ENCODE results near the gene PRR15L. TPM values are rescaled to one million over a fixed set of nuclear protein-coding genes. Genes with fewer than 3 reads are reported as not detected.

Gene PRR15L
- total RNA-seq, 1 donor from 2014 or later = 0.14 TPM

DNA sequence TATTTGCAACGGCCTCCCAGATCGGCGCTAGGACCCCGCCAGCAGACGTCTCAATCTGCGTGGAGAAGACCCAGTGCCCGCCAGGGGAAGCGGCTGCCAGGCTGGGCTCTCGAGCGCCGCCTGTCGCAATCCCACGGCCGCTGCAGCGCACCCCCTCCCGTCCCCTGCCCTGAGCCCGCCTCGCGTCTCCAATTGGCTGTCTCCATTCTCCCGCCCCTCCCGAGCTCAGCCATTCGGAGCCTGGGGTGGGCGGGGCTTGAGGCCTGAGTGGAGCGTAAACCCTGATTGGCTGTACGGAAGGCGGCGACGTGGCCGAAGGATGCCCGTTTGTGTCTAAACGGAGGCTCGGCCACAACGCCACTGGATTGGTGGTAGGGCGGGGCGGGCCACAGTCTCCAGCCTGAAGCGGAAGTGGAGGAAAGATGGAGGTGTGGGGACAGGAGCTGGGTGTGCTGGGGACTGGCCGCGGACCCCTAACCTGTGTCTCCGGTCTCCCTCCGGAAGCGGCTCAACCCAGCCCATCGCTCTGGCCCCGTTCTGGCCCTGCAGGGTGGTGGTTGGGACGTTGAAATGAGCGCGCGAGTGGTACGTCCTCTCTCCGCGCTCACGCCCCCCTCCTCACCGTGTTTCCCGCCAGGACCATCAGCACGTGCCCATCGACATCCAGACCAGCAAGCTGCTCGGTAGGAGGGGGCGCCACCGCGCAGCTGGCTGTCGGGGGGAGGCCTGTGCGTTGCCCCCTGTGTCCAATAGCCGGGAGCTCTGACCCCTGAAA is 13.2 kb upstream of the PRR15L start, which contains the start of gene CDK5RAP3:
Gene CDK5RAP3 (plus strand): TSS at position 389 of the 775 bp plus-strand sequence. CDS start 34 bp downstream, at position 423.
- Histone ChIP-seq H3K27me3 (ENCODE audit: low read depth) (no peaks in the 10 kb centered on the region), H3K27ac (replicated peaks) (peak within 1 kb of the TSS; percentile 85), H3K9me3 (replicated peaks) (no peaks in the 10 kb centered on the region), H3K4me1 (peaks cover 21% of the 10 kb centered on the region), H3K36me3 (peaks cover 28% of the 10 kb centered on the region), H3K4me3 (peak within 1 kb of the TSS; percentile 93)
- peak; percentile 100 for DNase-seq
- TF ChIP-seq CTCF (IDR thresholded peaks at IDR 0.05; ENCODE audit: borderline replicate concordance) = peak; percentile 97
- intact Hi-C loops (cut with micrococcal nuclease) = loop anchor here (10.0 kb wide), 1 partner anchor 126 kb away; the partner anchor contains the start of gene SCRN2

GRCh38 chr17:47969930-47970724 is 12.4 kb upstream of the PRR15L start:
- peak overlapping the region; percentile 93 for H3K4me3 ChIP-seq
- no peaks in the 10 kb centered on the region for H3K27me3 ChIP-seq (ENCODE audit: low read depth)
- no peak for TF ChIP-seq CTCF (IDR thresholded peaks at IDR 0.05; ENCODE audit: borderline replicate concordance)
- H3K27ac ChIP-seq (replicated peaks) = peak overlapping the region; percentile 54
- no peak for DNase-seq
- H3K4me1 ChIP-seq = peaks cover 21% of the 10 kb centered on the region
- peaks cover 20% of the 10 kb centered on the region for H3K36me3 ChIP-seq
- H3K9me3 ChIP-seq (replicated peaks) = no peaks in the 10 kb centered on the region
- intact Hi-C loops (cut with micrococcal nuclease) = loop anchor here (10.0 kb wide), 1 partner anchor 125 kb away; the partner anchor contains the start of gene SCRN2

GRCh38 chr17:47968836-47969235 is 11.2 kb upstream of the PRR15L start:
- H3K9me3 ChIP-seq (replicated peaks) = no peaks in the 10 kb centered on the region

GRCh38 chr17:47967607-47968252 is 10.0 kb upstream of the PRR15L start:
- H3K27me3 ChIP-seq (ENCODE audit: low read depth) = no peaks in the 10 kb centered on the region
- TF ChIP-seq CTCF (IDR thresholded peaks at IDR 0.05; ENCODE audit: borderline replicate concordance) = no peak
- H3K27ac ChIP-seq (replicated peaks) = no peak overlapping the region
- no peaks in the 10 kb centered on the region for H3K9me3 ChIP-seq (replicated peaks)
- no peak overlapping the region for H3K4me3 ChIP-seq
- H3K4me1 ChIP-seq = peaks cover 21% of the 10 kb centered on the region
- intact Hi-C loops (cut with micrococcal nuclease) = no loop called here
- no peaks in the 10 kb centered on the region for H3K36me3 ChIP-seq
- no peak for DNase-seq

More at GRCh38 chr17:47968836-47969235, 11.2 kb upstream of the PRR15L start:
- intact Hi-C loops (cut with micrococcal nuclease) = no loop called here
- Histone ChIP-seq H3K4me1 (peaks cover 21% of the 10 kb centered on the region), H3K36me3 (peaks cover 7% of the 10 kb centered on the region), H3K27ac (replicated peaks) (no peak overlapping the region), H3K4me3 (no peak overlapping the region), H3K27me3 (ENCODE audit: low read depth) (no peaks in the 10 kb centered on the region)
- DNase-seq = no peak
- no peak for TF ChIP-seq CTCF (IDR thresholded peaks at IDR 0.05; ENCODE audit: borderline replicate concordance)

GRCh38 chr17:47966079-47966519 is 8.4 kb upstream of the PRR15L start:
- intact Hi-C loops (cut with micrococcal nuclease) = no loop called here
- no peak overlapping the region for H3K4me3 ChIP-seq
- H3K9me3 ChIP-seq (replicated peaks) = no peaks in the 10 kb centered on the region
- no peak for DNase-seq
- no peak for TF ChIP-seq CTCF (IDR thresholded peaks at IDR 0.05; ENCODE audit: borderline replicate concordance)
- no peaks in the 10 kb centered on the region for H3K27me3 ChIP-seq (ENCODE audit: low read depth)
- H3K27ac ChIP-seq (replicated peaks) = peak overlapping the region; percentile 31
- peaks cover 7% of the 10 kb centered on the region for H3K4me1 ChIP-seq
- no peaks in the 10 kb centered on the region for H3K36me3 ChIP-seq

Measured in left ventricle myocardium inferior (tissue), 1 donor.